HepG2 (cell line): Measurements from ENCODE around the gene MLLT1. TPM values are rescaled to one million over a fixed set of nuclear protein-coding genes. Genes with fewer than 3 reads are reported as not detected.

Experiments
- ATAC-seq: fragments of 200-7000 bp; cut with Tn5 transposase; 3 replicates; pipeline ENCODE4 v1.9.1; 2020; ENCODE audit warnings: mild to moderate bottlenecking, moderate library complexity
- BruUV-seq: library from RNA; stranded (reverse); fragments of 400-500 nt; replicated peaks from 2 replicates; lab custom pipeline; 2021; lab: Mats Ljungman, UMichigan
- CTCF ChIA-PET: fragments of 300-600 bp; formaldehyde crosslinking; extraction: SDS; loops from one replicate; lab custom pipeline; 2021; ENCODE audit warnings: low total read pairs, inconsistent platforms, low intra/inter-chr PET ratio; lab: Yijun Ruan, JAX
- POLR2A ChIA-PET: fragments of 350-600 bp; sonication (Branson Sonifier 250); formaldehyde crosslinking; loops from one replicate; lab custom pipeline; 2020; ENCODE audit warnings: antibody characterized with exemption, inconsistent platforms; lab: Yijun Ruan, JAX
- DNase-seq: peaks from one replicate; pipeline ENCODE4 v3.0.0-alpha.2; 2015; ENCODE audit warnings: low spot score
- FAIRE-seq: peaks from 3 replicates; lab custom pipeline; 2011; peaks lifted over from hg19 to GRCh38; lab: Jason Lieb, UNC
- H2AFZ ChIP-seq: one replicate; pipeline ENCODE4 v1.6.1; 2011; ENCODE audit warnings: low read length, inconsistent platforms
- H3K27ac ChIP-seq: fragments of 300-600 bp; 3 replicates; pipeline ENCODE4 v1.8.0; 2011; ENCODE audit warnings: mixed run types, mild to moderate bottlenecking, mixed read lengths, low read length, inconsistent platforms; ENCODE audit not compliant: insufficient read depth; ENCODE audit errors: extremely low read length
- H3K27me3 ChIP-seq, 2 experiments: fragments of 200-600 bp in 1 of 2; 2 replicates in 1 of 2; 3 replicates in 1 of 2; pipeline versions ENCODE4 v1.6.0 to v1.8.0; 2011; ENCODE audit warnings: low read length in 2 of 2, mild to moderate bottlenecking in 2 of 2, moderate library complexity in 2 of 2, inconsistent platforms in 1 of 2; ENCODE audit not compliant: insufficient read depth in 2 of 2, control insufficient read depth in 1 of 2
- H3K36me3 ChIP-seq, 2 experiments: fragments of 200-600 bp in 1 of 2; replicated peaks in 1 of 2; 2 replicates in 1 of 2; 3 replicates in 1 of 2; pipeline versions ENCODE4 v1.5.1 to v1.8.0; 2011; ENCODE audit warnings: low read length in 2 of 2, inconsistent platforms in 1 of 2; ENCODE audit not compliant: insufficient read depth in 2 of 2, control insufficient read depth in 1 of 2
- H3K4me1 ChIP-seq: 2 replicates; pipeline ENCODE4 v1.5.1; 2012; ENCODE audit warnings: low read length, inconsistent platforms; ENCODE audit not compliant: insufficient read depth
- H3K4me2 ChIP-seq: 2 replicates; pipeline ENCODE4 v1.6.0; 2011; ENCODE audit warnings: low read depth, low read length, inconsistent platforms
- H3K4me3 ChIP-seq, 3 experiments: fragments of 200-600 bp in 1 of 3; sonication (generic), shearing (Covaris generic) in 1 of 3; replicated peaks in 1 of 3; 2 replicates each; pipeline ENCODE4 v1.5.1; 2011 to 2016; ENCODE audit warnings: low read length in 3 of 3, inconsistent platforms in 2 of 3, low read depth in 2 of 3, mild to moderate bottlenecking in 2 of 3, control low read depth in 1 of 3, mixed read lengths in 1 of 3; ENCODE audit not compliant: insufficient read depth in 1 of 3
- H3K79me2 ChIP-seq: one replicate; pipeline ENCODE4 v1.6.1; 2011; ENCODE audit warnings: low read length, inconsistent platforms; ENCODE audit not compliant: insufficient read depth
- H3K9ac ChIP-seq: 2 replicates; pipeline ENCODE4 v1.6.0; 2011; ENCODE audit warnings: mild to moderate bottlenecking, low read depth, low read length, inconsistent platforms; ENCODE audit not compliant: insufficient read depth
- H3K9me3 ChIP-seq: 2 replicates; pipeline ENCODE4 v1.5.1; 2012; ENCODE audit warnings: mild to moderate bottlenecking, low read length
- H4K20me1 ChIP-seq: 2 replicates; pipeline ENCODE4 v1.6.0; 2011; ENCODE audit warnings: inconsistent platforms, mild to moderate bottlenecking, low read length, moderate library complexity; ENCODE audit not compliant: insufficient read depth
- AGO1 ChIP-seq: fragments of 200-400 bp; formaldehyde crosslinking; IDR thresholded peaks from 2 replicates; pipeline ENCODE4 v1.6.1; 2017; ENCODE audit warnings: mild to moderate bottlenecking, low read depth, low read length, moderate library complexity; ENCODE audit not compliant: poor library complexity, severe bottlenecking
- HES4 ChIP-seq: sonication (generic); formaldehyde crosslinking; IDR thresholded peaks from 2 replicates; pipeline ENCODE4 v1.9.0; 2021; ENCODE audit warnings: mild to moderate bottlenecking, missing genetic modification reagents, borderline replicate concordance
- IKZF1 ChIP-seq: fragments of 450-650 bp; IDR thresholded peaks from 2 replicates; pipeline ENCODE4 v1.7.1; 2016
- PRPF4 ChIP-seq: fragments of 200-400 bp; formaldehyde crosslinking; IDR thresholded peaks from 2 replicates; pipeline ENCODE4 v1.6.1; 2016; ENCODE audit warnings: low read length, low read depth; ENCODE audit not compliant: poor library complexity, severe bottlenecking
- TCF7 ChIP-seq: sonication (generic); IDR thresholded peaks from 2 replicates; pipeline ENCODE4 v1.6.1; 2016; ENCODE audit warnings: antibody characterized with exemption, low read depth
- TFAP4 ChIP-seq: sonication (generic); IDR thresholded peaks from 2 replicates; pipeline ENCODE4 v1.6.1; 2016; ENCODE audit warnings: low read depth, borderline replicate concordance
- ZBTB38 ChIP-seq: sonication (generic); formaldehyde crosslinking; IDR thresholded peaks from 2 replicates; pipeline ENCODE4 v1.5.1; 2020; ENCODE audit warnings: mild to moderate bottlenecking, missing genetic modification reagents
- ZBTB7B ChIP-seq: sonication (generic); formaldehyde crosslinking; IDR thresholded peaks from 2 replicates; pipeline ENCODE4 v1.4.0; 2020; ENCODE audit warnings: missing genetic modification reagents
- ZNF235 ChIP-seq: sonication (generic); formaldehyde crosslinking; IDR thresholded peaks from 2 replicates; pipeline ENCODE4 v1.8.1; 2023; ENCODE audit warnings: mild to moderate bottlenecking, missing genetic modification reagents, borderline replicate concordance
- ZNF7 ChIP-seq: IDR thresholded peaks from 2 replicates; pipeline ENCODE4 v1.6.1; 2016; ENCODE audit warnings: missing biosample characterization, missing genetic modification reagents
- ZNF740 ChIP-seq: sonication (generic); formaldehyde crosslinking; IDR thresholded peaks from 2 replicates; pipeline ENCODE4 v1.4.0; 2020; ENCODE audit warnings: missing genetic modification reagents
- whole genome bisulfite sequencing: methylation state at CpG from one replicate; pipeline ENCODE4 v1.1.6; 2017; ENCODE audit warnings: low lambda C conversion rate; 5-methylcytosine and 5-hydroxymethylcytosine counted together
- in situ Hi-C: cut with HindIII; loops from 2 replicates; pipeline ENCODE4 v1.10.0; 2017; ENCODE audit warnings: low pct_unique_long_range_greater_than_20kb; ENCODE audit not compliant: extremely low pct_ligation_motif_present
- intact Hi-C: fragments of 100-400 bp; cut with micrococcal nuclease; formaldehyde crosslinking; loops from one replicate; pipeline ENCODE4 v1.10.0; 2022; ENCODE audit not compliant: unreplicated experiment
- polyA plus RNA-seq, 8 experiments: library from polyadenylated mRNA; depleted of rRNA in 3 of 8; stranded (reverse) in 7 of 8; unstranded in 1 of 8; fragments of >200 nt; fragmentation: Illumina TruSeq in 4 of 8; extraction: Trizol in 4 of 8; gene quantifications; 2 replicates each; pipeline versions ENCODE4 v1.2.1 to v1.2.3, GENCODE V29; 2011 to 2016; ENCODE audit warnings: low read depth in 4 of 8, missing spikeins in 1 of 8, mixed read lengths in 1 of 8; ENCODE audit not compliant: insufficient read depth in 1 of 8
- total RNA-seq, 5 experiments: library from RNA; depleted of rRNA; stranded (reverse); fragments of >200 nt; fragmentation: Illumina TruSeq; extraction: Trizol; gene quantifications; 2 replicates each; pipeline ENCODE4 v1.2.3, GENCODE V29; 2016; ENCODE audit warnings: low read depth in 1 of 5
- TF ChIP-seq, protein P1 (sequence below): sonication (generic); formaldehyde crosslinking; IDR thresholded peaks from 2 replicates; pipeline ENCODE4 v1.4.0; 2020; ENCODE audit warnings: missing genetic modification reagents, borderline replicate concordance
- TF ChIP-seq, protein P2 (sequence below): sonication (generic); formaldehyde crosslinking; IDR thresholded peaks from 2 replicates; pipeline ENCODE4 v1.4.0; 2020; ENCODE audit warnings: mild to moderate bottlenecking, low read depth, missing genetic modification reagents
- TF ChIP-seq, protein P3 (sequence below): sonication (generic); formaldehyde crosslinking; IDR thresholded peaks from 2 replicates; pipeline ENCODE4 v1.4.0; 2020; ENCODE audit warnings: missing genetic modification reagents, mild to moderate bottlenecking, borderline replicate concordance

MLLT1 gene
- total and polyA plus RNA-seq, 2 of the 13 experiments (the other 11 are each of a cell fraction or from before 2014, with no cell fraction given), result 11.7 to 12.2 TPM

GRCh38 chr19:6246174-6247006, 33.4 kb downstream of the MLLT1 start (continued):
- TF ChIP-seq TFAP4, result peak; percentile 28; the same call in 1 of the 2 replicates
- peak; percentile 74 for TF ChIP-seq TCF7
- peak; percentile 66; the same call in 1 of the 2 replicates for TF ChIP-seq ZNF7 (CRISPR knock-in tag)
- TF ChIP-seq PRPF4, result peak; percentile 86

- intact Hi-C loops (no loop called here), in situ Hi-C loops (no loop called here)
- CTCF ChIA-PET, result no interaction called here
- FAIRE-seq, result no peak
- H3K4me3 ChIP-seq, result no peak overlapping the region
- H3K27ac ChIP-seq, result peak overlapping the region; percentile 74
- no peaks in the 10 kb centered on the region for H3K27me3 ChIP-seq
- H3K4me1 ChIP-seq, result peaks cover 64% of the 10 kb centered on the region
- ATAC-seq, result no peak
- POLR2A ChIA-PET, result no interaction called here
- no peak overlapping the region for H2AFZ ChIP-seq
- DNase-seq, result no peak
- H4K20me1 ChIP-seq, result peaks cover 9% of the 10 kb centered on the region
- H3K9me3 ChIP-seq, result no peaks in the 10 kb centered on the region
- peaks cover 66% of the 10 kb centered on the region for H3K79me2 ChIP-seq
- no peak overlapping the region for H3K4me2 ChIP-seq
- H3K9ac ChIP-seq, result peak overlapping the region; percentile 43; the same call in 1 of the 2 replicates
- 93% methylated on average over 8 of the region's 10 CpGs for WGBS
- no TSS peak for BruUV-seq
- H3K36me3 ChIP-seq, result peaks cover 4 to 12% of the 10 kb centered on the region in 2 experiments; a peak in 3 of 5 replicates
- TF ChIP-seq ZBTB38 (CRISPR knock-in tag) (no peak), AGO1 (no peak), ZNF235 (CRISPR knock-in tag) (no peak), HES4 (no peak), ZBTB7B (CRISPR knock-in tag) (no peak), IKZF1 (no peak), ZNF740 (no peak)
- TF ChIP-seq, protein P1, sequence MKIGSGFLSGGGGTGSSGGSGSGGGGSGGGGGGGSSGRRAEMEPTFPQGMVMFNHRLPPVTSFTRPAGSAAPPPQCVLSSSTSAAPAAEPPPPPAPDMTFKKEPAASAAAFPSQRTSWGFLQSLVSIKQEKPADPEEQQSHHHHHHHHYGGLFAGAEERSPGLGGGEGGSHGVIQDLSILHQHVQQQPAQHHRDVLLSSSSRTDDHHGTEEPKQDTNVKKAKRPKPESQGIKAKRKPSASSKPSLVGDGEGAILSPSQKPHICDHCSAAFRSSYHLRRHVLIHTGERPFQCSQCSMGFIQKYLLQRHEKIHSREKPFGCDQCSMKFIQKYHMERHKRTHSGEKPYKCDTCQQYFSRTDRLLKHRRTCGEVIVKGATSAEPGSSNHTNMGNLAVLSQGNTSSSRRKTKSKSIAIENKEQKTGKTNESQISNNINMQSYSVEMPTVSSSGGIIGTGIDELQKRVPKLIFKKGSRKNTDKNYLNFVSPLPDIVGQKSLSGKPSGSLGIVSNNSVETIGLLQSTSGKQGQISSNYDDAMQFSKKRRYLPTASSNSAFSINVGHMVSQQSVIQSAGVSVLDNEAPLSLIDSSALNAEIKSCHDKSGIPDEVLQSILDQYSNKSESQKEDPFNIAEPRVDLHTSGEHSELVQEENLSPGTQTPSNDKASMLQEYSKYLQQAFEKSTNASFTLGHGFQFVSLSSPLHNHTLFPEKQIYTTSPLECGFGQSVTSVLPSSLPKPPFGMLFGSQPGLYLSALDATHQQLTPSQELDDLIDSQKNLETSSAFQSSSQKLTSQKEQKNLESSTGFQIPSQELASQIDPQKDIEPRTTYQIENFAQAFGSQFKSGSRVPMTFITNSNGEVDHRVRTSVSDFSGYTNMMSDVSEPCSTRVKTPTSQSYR (CRISPR knock-in tag), result no peak
- TF ChIP-seq, protein P2, sequence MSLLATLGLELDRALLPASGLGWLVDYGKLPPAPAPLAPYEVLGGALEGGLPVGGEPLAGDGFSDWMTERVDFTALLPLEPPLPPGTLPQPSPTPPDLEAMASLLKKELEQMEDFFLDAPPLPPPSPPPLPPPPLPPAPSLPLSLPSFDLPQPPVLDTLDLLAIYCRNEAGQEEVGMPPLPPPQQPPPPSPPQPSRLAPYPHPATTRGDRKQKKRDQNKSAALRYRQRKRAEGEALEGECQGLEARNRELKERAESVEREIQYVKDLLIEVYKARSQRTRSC, result no peak
- TF ChIP-seq, protein P3, sequence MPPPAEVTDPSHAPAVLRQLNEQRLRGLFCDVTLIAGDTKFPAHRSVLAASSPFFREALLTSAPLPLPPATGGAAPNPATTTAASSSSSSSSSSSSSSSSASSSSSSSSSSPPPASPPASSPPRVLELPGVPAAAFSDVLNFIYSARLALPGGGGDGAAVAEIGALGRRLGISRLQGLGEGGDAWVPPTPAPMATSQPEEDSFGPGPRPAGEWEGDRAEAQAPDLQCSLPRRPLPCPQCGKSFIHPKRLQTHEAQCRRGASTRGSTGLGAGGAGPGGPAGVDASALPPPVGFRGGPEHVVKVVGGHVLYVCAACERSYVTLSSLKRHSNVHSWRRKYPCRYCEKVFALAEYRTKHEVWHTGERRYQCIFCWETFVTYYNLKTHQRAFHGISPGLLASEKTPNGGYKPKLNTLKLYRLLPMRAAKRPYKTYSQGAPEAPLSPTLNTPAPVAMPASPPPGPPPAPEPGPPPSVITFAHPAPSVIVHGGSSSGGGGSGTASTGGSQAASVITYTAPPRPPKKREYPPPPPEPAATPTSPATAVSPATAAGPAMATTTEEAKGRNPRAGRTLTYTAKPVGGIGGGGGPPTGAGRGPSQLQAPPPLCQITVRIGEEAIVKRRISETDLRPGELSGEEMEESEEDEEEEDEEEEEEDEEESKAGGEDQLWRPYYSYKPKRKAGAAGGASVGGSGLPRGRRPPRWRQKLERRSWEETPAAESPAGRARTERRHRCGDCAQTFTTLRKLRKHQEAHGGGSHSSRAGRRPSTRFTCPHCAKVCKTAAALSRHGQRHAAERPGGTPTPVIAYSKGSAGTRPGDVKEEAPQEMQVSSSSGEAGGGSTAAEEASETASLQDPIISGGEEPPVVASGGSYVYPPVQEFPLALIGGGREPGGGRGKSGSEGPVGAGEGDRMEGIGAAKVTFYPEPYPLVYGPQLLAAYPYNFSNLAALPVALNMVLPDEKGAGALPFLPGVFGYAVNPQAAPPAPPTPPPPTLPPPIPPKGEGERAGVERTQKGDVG (CRISPR knock-in tag), result no peak
Observed at GRCh38 chr19:6242677-6243076, 37.1 kb downstream of the MLLT1 start.
